Activated T-cell treated with anti-CD3 and anti-CD28 coated beads, Interleukin-2, amount 50 U/mL, for 24 hours (primary cell): ENCODE results near the gene NCAM1.

Source experiments
- DNase-seq: peaks from one replicate; pipeline ENCODE4 v3.0.0-alpha.2; 2020
- H3K27ac Mint-ChIP-seq: 2 replicates; pipeline ENCODE4 v1.8.0; 2020; ENCODE audit warnings: mild to moderate bottlenecking, mixed read lengths
- H3K27me3 Mint-ChIP-seq: 2 replicates; pipeline ENCODE4 v1.8.0; 2020; ENCODE audit warnings: mixed read lengths
- H3K36me3 Mint-ChIP-seq: 2 replicates; pipeline ENCODE4 v1.8.0; 2020; ENCODE audit warnings: low read depth, mixed read lengths
- H3K4me1 Mint-ChIP-seq: 2 replicates; pipeline ENCODE4 v1.8.0; 2020; ENCODE audit warnings: low read depth, mixed read lengths
- H3K4me3 Mint-ChIP-seq: 2 replicates; pipeline ENCODE4 v1.8.0; 2020; ENCODE audit warnings: mild to moderate bottlenecking, moderate library complexity, mixed read lengths
- H3K9me3 Mint-ChIP-seq: 2 replicates; pipeline ENCODE4 v1.8.0; 2020; ENCODE audit warnings: mixed read lengths

The NCAM1 gene

GRCh38 chr11:113265362-113265761 lies 304.1 kb downstream of the NCAM1 start:
- no peak overlapping the region for H3K27ac Mint-ChIP-seq
- no peaks in the 10 kb centered on the region for H3K4me1 Mint-ChIP-seq
- H3K4me3 Mint-ChIP-seq = no peak overlapping the region
- DNase-seq = no peak
- no peaks in the 10 kb centered on the region for H3K9me3 Mint-ChIP-seq
- no peaks in the 10 kb centered on the region for H3K36me3 Mint-ChIP-seq
- H3K27me3 Mint-ChIP-seq = peaks cover 9% of the 10 kb centered on the region

- H3K27me3 Mint-ChIP-seq = peaks cover 12% of the 10 kb centered on the region
- no peak overlapping the region for H3K4me3 Mint-ChIP-seq
- no peaks in the 10 kb centered on the region for H3K36me3 Mint-ChIP-seq
- no peaks in the 10 kb centered on the region for H3K4me1 Mint-ChIP-seq
- no peak overlapping the region for H3K27ac Mint-ChIP-seq
- no peak for DNase-seq
- H3K9me3 Mint-ChIP-seq = no peaks in the 10 kb centered on the region
Observed at GRCh38 chr11:113267493-113267892, 306.3 kb downstream of the NCAM1 start.

- Mint-ChIP-seq H3K27me3 (peaks cover 15% of the 10 kb centered on the region), H3K36me3 (no peaks in the 10 kb centered on the region), H3K27ac (no peak overlapping the region), H3K4me1 (no peaks in the 10 kb centered on the region), H3K4me3 (no peak overlapping the region), H3K9me3 (no peaks in the 10 kb centered on the region)
- DNase-seq = no peak
Observed at GRCh38 chr11:113269096-113269495, 307.9 kb downstream of the NCAM1 start.

GRCh38 chr11:113269636-113270035 lies 308.4 kb downstream of the NCAM1 start:
- Mint-ChIP-seq H3K27ac (no peak overlapping the region), H3K27me3 (peaks cover 15% of the 10 kb centered on the region), H3K36me3 (no peaks in the 10 kb centered on the region), H3K4me1 (no peaks in the 10 kb centered on the region), H3K4me3 (no peak overlapping the region), H3K9me3 (no peaks in the 10 kb centered on the region)
- DNase-seq = no peak

GRCh38 chr11:113270080-113270479 lies 308.9 kb downstream of the NCAM1 start:
- Mint-ChIP-seq H3K27me3 (peaks cover 15% of the 10 kb centered on the region), H3K9me3 (no peaks in the 10 kb centered on the region), H3K4me1 (no peaks in the 10 kb centered on the region), H3K27ac (no peak overlapping the region), H3K36me3 (no peaks in the 10 kb centered on the region), H3K4me3 (no peak overlapping the region)
- DNase-seq = no peak

GRCh38 chr11:113271551-113272245 lies 310.5 kb downstream of the NCAM1 start:
- no peak for DNase-seq
- H3K27me3 Mint-ChIP-seq = peaks cover 12% of the 10 kb centered on the region
- H3K36me3 Mint-ChIP-seq = no peaks in the 10 kb centered on the region
- H3K4me3 Mint-ChIP-seq = no peak overlapping the region
- H3K27ac Mint-ChIP-seq = no peak overlapping the region
- no peaks in the 10 kb centered on the region for H3K9me3 Mint-ChIP-seq
- H3K4me1 Mint-ChIP-seq = no peaks in the 10 kb centered on the region

GRCh38 chr11:113272281-113272680 lies 311.1 kb downstream of the NCAM1 start:
- DNase-seq = no peak
- Mint-ChIP-seq H3K36me3 (no peaks in the 10 kb centered on the region), H3K27me3 (peaks cover 9% of the 10 kb centered on the region), H3K4me3 (no peak overlapping the region), H3K27ac (no peak overlapping the region), H3K4me1 (no peaks in the 10 kb centered on the region), H3K9me3 (no peaks in the 10 kb centered on the region)

- H3K4me3 Mint-ChIP-seq = no peak overlapping the region
- H3K9me3 Mint-ChIP-seq = no peaks in the 10 kb centered on the region
- H3K27ac Mint-ChIP-seq = no peak overlapping the region
Observed at GRCh38 chr11:113272927-113273615, 311.9 kb downstream of the NCAM1 start.

GRCh38 chr11:113273720-113274119 lies 312.5 kb downstream of the NCAM1 start:
- DNase-seq = no peak
- Mint-ChIP-seq H3K4me1 (no peaks in the 10 kb centered on the region), H3K36me3 (no peaks in the 10 kb centered on the region), H3K9me3 (no peaks in the 10 kb centered on the region), H3K27ac (no peak overlapping the region), H3K27me3 (peaks cover 9% of the 10 kb centered on the region), H3K4me3 (no peak overlapping the region)

More at GRCh38 chr11:113272927-113273615, 311.9 kb downstream of the NCAM1 start:
- no peaks in the 10 kb centered on the region for H3K4me1 Mint-ChIP-seq
- DNase-seq = no peak
- peaks cover 9% of the 10 kb centered on the region for H3K27me3 Mint-ChIP-seq
- no peaks in the 10 kb centered on the region for H3K36me3 Mint-ChIP-seq

GRCh38 chr11:113274713-113275582 lies 313.7 kb downstream of the NCAM1 start:
- Mint-ChIP-seq H3K27me3 (peaks cover 9% of the 10 kb centered on the region), H3K4me1 (no peaks in the 10 kb centered on the region), H3K36me3 (no peaks in the 10 kb centered on the region), H3K9me3 (no peaks in the 10 kb centered on the region), H3K27ac (no peak overlapping the region), H3K4me3 (no peak overlapping the region)
- DNase-seq = no peak

GRCh38 chr11:113275602-113276001 lies 314.4 kb downstream of the NCAM1 start:
- Mint-ChIP-seq H3K4me3 (no peak overlapping the region), H3K27me3 (peaks cover 6% of the 10 kb centered on the region), H3K27ac (no peak overlapping the region), H3K4me1 (no peaks in the 10 kb centered on the region), H3K9me3 (no peaks in the 10 kb centered on the region), H3K36me3 (no peaks in the 10 kb centered on the region)
- DNase-seq = no peak

GRCh38 chr11:113276466-113276865 lies 315.2 kb downstream of the NCAM1 start:
- no peaks in the 10 kb centered on the region for H3K36me3 Mint-ChIP-seq
- H3K4me1 Mint-ChIP-seq = no peaks in the 10 kb centered on the region
- no peaks in the 10 kb centered on the region for H3K9me3 Mint-ChIP-seq
- peaks cover 3% of the 10 kb centered on the region for H3K27me3 Mint-ChIP-seq
- no peak overlapping the region for H3K4me3 Mint-ChIP-seq
- H3K27ac Mint-ChIP-seq = no peak overlapping the region
- DNase-seq = no peak

- H3K36me3 Mint-ChIP-seq = no peaks in the 10 kb centered on the region
Observed at GRCh38 chr11:113277907-113278306, 316.7 kb downstream of the NCAM1 start.

GRCh38 chr11:113278481-113278880 lies 317.3 kb downstream of the NCAM1 start:
- H3K4me3 Mint-ChIP-seq = no peak overlapping the region
- no peaks in the 10 kb centered on the region for H3K9me3 Mint-ChIP-seq
- H3K36me3 Mint-ChIP-seq = no peaks in the 10 kb centered on the region
- H3K4me1 Mint-ChIP-seq = no peaks in the 10 kb centered on the region
- DNase-seq = no peak
- H3K27ac Mint-ChIP-seq = no peak overlapping the region
- no peaks in the 10 kb centered on the region for H3K27me3 Mint-ChIP-seq

More at GRCh38 chr11:113277907-113278306, 316.7 kb downstream of the NCAM1 start:
- H3K4me3 Mint-ChIP-seq = no peak overlapping the region
- no peak for DNase-seq
- H3K27me3 Mint-ChIP-seq = peaks cover under 1% of the 10 kb centered on the region
- no peaks in the 10 kb centered on the region for H3K4me1 Mint-ChIP-seq
- H3K9me3 Mint-ChIP-seq = no peaks in the 10 kb centered on the region
- no peak overlapping the region for H3K27ac Mint-ChIP-seq
